GM21390 (cell line): Measurements from ENCODE around the gene TRUB2.

ENCODE experiments used
- ATAC-seq: cut with Tn5 transposase; IDR thresholded peaks from one replicate; pipeline ENCODE4 v1.9.1; 2021; ENCODE audit not compliant: unreplicated experiment

Gene TRUB2

GRCh38 chr9:128322404-128323211 is at the start of gene TRUB2, which contains the start of gene COQ4:
Gene TRUB2 (minus strand): TSS chr9:128322447. CDS start chr9:128322408, 39 bp downstream.
Gene COQ4 (plus strand): TSS chr9:128322839. CDS start chr9:128322859, 20 bp downstream.
- ATAC-seq, result peak; percentile 76

DNA sequence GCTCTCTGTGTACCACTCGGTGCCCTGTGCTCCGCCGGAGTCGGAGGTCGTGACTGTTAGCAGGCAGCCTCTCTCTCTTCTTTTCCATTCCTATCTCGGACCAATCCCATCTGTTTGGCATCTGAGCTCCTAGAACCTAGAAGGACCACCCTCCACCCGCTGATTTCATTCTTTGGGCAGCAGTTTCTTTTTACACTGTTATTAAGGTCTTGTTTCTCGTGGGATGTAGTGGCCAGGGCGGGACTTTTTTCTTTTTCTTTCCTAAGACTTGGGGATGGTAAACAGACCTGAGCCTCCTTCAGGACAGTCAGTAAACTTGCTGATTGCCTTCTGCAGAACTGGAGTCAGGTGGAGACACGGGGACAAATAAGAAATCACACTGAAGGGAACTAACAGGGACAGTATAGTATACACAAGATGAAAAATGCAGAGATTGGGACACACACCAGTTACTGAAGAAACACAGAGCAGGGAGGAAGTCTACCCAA is 49.4 kb upstream of the TRUB2 start:
- ATAC-seq, result no peak

- peak; percentile 85 for ATAC-seq
Measured at GRCh38 chr9:128370752-128371629, 48.7 kb upstream of the TRUB2 start, which contains the start of gene URM1. Gene URM1 (plus strand): TSS chr9:128371374. CDS start chr9:128371381, 7 bp downstream.

DNA sequence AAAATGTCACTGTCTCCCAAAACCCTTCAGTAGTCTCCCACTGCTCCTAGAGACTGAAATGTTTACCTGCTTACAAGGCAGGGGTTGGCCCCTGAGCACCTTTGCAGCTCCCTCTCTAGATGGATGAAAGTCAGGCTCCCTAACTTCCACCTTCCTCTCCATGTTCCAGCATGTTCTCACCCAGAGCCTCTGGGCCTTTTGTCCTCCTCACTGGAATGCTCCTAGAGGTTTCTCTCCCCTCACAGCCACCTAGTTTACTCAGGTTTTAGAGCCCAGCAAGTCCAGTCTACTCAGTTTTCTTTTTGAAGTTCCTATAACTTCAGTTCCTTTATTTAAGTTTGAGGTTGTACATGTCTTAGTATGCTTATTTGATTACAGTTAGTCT is 48.1 kb upstream of the TRUB2 start:
- no peak for ATAC-seq

DNA sequence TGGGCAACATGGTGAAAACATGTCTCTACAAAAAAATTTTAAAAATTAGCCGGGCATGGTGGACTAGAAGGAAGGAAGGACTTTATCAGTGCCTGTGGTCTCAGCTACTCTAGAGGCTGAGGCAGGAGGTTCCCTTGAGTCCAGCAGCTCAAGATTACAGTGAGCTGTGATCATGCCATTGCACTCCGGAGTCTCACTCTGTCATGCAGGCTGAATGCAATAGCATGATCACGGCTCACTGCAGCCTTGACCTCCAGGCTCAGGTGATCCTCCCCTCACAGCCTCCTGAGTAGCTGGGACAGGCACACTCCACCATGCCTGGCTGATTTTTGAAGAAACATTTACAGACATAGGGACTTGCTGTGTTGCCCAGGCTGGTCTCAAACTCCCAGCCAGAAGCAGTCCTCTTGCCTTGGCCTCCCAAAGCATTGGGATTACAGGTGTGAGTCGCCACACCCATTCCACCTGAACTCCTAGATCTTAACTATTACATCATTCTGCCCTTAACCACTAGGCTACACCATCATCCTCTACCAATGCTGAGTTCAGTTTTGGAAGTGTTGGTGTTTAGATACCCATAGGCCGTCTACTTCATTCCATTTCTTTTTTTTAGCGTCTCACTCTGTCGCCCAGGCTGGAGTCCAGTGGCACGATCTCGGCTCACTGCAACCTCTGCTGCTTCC is 46.9 kb upstream of the TRUB2 start:
- no peak for ATAC-seq

GRCh38 chr9:128365525-128365924 is 43.3 kb upstream of the TRUB2 start:
- ATAC-seq, result no peak

DNA sequence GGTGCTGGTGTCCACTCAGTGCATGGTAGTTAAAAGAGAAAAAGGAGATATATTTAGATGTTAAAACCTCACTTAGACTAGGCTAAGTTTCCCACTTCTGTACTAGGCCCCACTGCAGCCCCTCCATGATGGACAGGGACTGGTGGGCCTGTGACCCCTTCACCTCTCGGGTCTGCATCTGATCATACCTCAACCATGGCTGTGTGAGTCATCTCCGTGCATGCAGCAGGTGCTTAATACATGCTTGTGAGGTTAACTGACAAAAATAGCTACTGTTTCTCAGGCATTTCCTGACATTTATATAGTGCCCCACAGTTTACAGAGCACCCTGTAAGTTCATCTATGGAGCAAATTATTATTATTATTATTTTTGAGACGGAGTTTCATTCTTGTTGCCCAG is 40.5 kb upstream of the TRUB2 start:
- ATAC-seq, result no peak

DNA sequence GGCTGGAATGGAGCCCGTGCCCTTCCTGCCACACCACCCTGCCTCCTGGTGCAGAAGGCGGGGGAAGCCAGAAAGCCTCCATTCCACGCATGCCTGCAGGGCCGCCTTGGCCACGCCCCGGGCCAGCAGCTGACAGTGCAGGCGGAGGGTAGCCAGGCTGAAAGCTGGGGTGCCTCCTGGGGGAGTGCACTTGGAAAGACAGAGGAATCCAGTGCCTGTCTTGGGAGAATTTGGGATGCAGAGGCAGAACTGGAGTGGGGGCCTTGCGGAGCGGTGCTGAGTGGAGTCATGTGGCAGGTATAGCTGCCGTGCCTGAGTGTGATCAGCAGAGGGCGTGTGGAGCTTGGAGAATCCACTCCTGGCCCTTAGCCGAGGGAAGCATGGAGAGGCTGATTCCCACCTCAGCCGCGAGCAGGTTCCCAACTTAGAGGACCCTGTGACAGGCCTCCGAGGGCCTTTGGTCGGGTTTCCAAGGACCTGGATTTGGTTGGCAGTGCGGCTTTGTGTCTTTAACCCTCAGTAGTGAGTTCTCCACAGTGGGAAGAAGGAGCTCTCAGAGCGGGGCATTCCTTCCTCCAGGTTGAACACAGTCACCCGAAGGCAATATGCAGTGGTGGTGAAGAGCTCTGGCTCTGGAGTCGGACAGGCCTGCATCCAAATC is 39.9 kb upstream of the TRUB2 start:
- ATAC-seq, result peak; percentile 71

DNA sequence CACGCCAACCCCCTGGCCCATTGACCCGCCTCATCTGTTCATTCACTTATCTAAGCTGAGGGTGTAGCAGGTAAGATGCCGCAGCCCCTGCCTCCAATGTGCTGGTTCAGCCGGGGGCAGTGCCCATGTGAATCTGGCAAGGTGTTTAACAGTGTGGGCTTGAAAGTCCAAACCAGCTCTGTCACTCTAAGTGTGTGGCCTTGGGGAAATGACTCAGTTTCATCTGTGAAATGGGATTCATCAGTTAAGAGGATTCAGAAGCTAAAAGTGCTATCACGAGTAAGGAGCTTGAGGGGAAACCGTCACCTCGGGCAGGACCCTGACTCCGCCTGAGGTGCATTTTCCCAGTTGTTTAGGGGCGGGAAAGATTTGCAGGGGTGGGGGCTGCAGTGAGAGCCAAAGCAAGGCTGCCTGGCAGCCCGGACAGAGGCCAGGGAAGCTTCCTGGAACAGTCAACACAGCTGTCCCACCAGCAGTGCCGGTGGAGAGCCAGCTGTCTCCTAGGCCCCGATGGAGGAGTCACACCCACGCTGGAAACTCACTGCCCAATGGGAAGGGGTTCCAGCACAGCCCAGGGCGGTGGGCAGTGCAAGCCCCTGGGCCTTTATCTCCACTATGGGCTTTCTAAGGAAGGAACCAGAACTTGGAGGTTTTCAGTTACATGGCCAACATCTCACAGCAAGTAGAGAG is 39.2 kb upstream of the TRUB2 start:
- no peak for ATAC-seq

DNA sequence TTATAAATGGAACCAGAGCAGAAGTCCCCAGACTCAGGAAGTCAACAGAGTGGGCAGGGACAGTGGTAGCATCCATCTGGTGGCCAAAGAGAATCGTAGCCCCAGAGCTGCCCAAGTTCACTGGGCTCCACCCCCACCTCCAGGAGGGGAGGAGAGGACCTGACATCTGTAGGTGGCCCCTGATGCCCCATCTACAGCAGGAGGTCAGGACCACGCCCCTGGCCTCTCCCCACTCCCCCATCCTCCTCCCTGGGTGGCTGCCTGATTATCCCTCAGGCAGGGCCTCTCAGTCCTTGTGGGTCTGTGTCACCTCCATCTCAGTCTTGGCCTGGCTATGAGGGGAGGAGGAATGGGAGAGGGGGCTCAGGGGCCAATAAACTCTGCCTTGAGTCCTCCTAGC is 38.6 kb upstream of the TRUB2 start:
- ATAC-seq, result no peak

GRCh38 chr9:128358861-128359260 is 36.6 kb upstream of the TRUB2 start:
- no peak for ATAC-seq

DNA sequence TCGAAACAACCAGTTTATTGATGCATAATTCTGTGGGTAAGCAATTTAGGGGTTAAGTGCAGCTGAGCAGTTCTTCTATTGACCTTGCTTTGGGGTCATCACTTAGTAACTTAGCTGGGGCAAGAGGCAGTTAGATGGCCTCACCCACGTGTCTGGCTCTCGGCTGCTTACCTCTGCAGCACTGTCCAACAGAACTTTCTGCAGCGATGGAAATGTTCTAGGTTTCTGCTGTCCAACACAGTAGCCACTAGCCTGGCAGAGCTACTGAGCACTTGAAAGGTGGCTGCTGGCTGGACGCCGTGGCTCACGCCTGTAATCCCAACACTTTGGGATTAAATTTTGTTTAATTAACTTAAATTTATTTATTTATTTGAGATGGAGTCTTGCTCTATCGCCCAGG is 35.8 kb upstream of the TRUB2 start:
- ATAC-seq, result no peak

- ATAC-seq, result no peak
Measured at GRCh38 chr9:128355451-128355850, 33.2 kb upstream of the TRUB2 start.

- no peak for ATAC-seq
Measured at GRCh38 chr9:128349772-128350171, 27.5 kb upstream of the TRUB2 start.

DNA sequence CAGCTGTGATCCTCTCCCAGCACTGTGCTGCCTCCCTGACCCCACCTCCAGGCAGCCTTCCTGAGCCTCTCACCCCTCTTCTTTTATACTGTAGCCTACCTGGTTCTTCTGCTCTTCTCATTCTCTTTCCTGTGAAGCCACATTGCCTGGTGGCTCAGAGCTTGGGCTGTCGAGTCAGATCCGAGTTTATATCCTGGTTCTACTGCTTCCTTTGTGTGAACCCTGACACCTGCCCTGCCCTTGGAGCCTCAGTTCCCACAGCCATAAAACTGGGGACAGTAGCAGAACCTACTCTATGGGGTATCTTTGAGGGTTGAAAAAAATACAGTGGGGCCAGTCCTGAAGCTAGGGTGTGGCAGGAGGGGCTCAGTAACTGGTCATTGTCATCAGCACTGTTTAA is 26.9 kb upstream of the TRUB2 start:
- ATAC-seq, result no peak

- no peak for ATAC-seq
Measured at GRCh38 chr9:128344931-128345605, 22.8 kb upstream of the TRUB2 start.

GRCh38 chr9:128343855-128344254 is 21.6 kb upstream of the TRUB2 start:
- ATAC-seq, result no peak

DNA sequence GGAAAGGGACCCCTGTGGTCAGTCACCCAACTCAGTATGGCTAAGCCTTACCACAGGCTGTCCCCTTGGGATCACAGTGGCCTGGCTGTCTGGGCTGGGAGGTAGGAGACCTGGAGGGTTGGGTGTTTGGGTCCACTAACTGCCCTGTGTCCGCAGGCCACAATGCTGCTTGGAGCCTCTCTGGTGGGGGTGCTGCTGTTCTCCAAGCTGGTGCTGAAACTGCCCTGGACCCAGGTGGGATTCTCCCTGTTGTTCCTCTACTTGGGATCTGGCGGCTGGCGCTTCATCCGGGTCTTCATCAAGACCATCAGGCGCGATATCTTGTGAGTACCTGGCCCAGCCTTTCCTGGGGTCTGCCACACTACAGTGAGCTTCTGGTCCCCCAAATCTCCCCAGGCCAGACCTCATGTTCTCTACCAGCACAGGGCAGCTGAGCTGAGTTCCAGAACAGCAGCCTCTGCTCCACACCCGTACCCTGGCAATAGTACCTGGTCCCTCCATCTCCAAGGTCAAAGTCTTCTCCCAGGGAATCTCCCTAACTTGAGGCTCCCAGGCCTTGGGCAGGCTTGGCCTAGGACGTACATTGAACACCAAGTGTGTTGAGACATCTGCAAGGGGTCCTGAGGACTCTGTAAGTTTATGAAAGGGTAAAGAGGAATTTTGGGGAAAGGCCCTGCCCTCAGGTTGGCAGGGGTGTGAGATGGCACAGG is 20.9 kb upstream of the TRUB2 start:
- no peak for ATAC-seq

GRCh38 chr9:128341435-128341849 is 19.2 kb upstream of the TRUB2 start:
- no peak for ATAC-seq
